Measurements from ENCODE around the gene COQ4.

The COQ4 gene

DNA sequence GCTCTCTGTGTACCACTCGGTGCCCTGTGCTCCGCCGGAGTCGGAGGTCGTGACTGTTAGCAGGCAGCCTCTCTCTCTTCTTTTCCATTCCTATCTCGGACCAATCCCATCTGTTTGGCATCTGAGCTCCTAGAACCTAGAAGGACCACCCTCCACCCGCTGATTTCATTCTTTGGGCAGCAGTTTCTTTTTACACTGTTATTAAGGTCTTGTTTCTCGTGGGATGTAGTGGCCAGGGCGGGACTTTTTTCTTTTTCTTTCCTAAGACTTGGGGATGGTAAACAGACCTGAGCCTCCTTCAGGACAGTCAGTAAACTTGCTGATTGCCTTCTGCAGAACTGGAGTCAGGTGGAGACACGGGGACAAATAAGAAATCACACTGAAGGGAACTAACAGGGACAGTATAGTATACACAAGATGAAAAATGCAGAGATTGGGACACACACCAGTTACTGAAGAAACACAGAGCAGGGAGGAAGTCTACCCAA lies 49.0 kb downstream of the COQ4 start:
- TF ChIP-seq, protein P1, sequence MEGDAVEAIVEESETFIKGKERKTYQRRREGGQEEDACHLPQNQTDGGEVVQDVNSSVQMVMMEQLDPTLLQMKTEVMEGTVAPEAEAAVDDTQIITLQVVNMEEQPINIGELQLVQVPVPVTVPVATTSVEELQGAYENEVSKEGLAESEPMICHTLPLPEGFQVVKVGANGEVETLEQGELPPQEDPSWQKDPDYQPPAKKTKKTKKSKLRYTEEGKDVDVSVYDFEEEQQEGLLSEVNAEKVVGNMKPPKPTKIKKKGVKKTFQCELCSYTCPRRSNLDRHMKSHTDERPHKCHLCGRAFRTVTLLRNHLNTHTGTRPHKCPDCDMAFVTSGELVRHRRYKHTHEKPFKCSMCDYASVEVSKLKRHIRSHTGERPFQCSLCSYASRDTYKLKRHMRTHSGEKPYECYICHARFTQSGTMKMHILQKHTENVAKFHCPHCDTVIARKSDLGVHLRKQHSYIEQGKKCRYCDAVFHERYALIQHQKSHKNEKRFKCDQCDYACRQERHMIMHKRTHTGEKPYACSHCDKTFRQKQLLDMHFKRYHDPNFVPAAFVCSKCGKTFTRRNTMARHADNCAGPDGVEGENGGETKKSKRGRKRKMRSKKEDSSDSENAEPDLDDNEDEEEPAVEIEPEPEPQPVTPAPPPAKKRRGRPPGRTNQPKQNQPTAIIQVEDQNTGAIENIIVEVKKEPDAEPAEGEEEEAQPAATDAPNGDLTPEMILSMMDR (IDR thresholded peaks at IDR 0.05; ENCODE audit: extremely low read depth, insufficient read depth, missing control alignments), result no peak
- DNase-seq (ENCODE audit: low spot score), result no peak
- in situ Hi-C loops (cut with MboI; ENCODE audit: low pct_unique_long_range_greater_than_20kb, low sequenced_read_pairs, unreplicated experiment), result no loop called here

DNA sequence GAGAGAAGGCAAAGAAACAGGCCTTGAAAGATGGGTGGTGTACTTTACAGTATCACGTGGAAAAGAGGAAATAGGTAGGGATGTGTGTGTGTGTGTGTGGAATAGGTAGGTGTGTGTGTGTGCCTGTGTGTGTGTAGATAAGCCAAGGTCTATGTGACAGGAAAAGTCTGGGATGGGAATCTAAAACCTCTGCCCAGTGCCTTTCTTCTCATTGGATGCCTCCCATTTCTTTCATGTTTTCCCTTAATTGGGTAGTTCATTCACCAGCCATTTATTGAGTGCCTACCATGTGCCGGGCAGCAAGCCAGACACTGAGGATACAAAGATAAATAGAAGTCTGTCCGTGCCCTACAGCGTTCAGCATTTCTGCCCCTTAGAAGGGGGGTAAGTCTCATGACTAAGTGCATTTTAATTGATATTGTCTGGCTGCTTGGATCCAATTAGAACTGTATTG lies 49.6 kb downstream of the COQ4 start:
- in situ Hi-C loops (cut with MboI; ENCODE audit: low pct_unique_long_range_greater_than_20kb, low sequenced_read_pairs, unreplicated experiment), result no loop called here
- no peak for DNase-seq (ENCODE audit: low spot score)
- TF ChIP-seq, protein P1 (IDR thresholded peaks at IDR 0.05; ENCODE audit: extremely low read depth, insufficient read depth, missing control alignments), result no peak

DNA sequence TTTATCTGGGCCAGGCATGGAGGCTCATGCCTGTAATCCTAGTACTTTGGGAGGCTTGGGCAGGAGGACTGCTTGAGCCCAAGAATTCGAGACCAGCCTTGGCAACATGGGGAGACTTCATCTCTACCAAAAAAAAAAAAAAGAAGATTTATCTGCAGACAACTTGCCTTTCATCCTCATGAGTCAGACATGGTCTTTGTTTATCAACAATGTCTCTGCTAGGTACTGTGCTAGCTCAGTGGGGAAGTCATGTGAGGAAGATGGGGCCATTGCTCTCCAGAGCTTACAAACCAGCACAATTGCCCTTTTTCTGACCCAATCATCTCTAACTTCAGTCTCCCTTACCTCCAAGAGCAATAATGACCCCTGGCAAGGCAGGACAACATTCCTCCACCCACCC lies 50.1 kb downstream of the COQ4 start:
- no peak for DNase-seq (ENCODE audit: low spot score)
- in situ Hi-C loops (cut with MboI; ENCODE audit: low pct_unique_long_range_greater_than_20kb, low sequenced_read_pairs, unreplicated experiment), result no loop called here

DNA sequence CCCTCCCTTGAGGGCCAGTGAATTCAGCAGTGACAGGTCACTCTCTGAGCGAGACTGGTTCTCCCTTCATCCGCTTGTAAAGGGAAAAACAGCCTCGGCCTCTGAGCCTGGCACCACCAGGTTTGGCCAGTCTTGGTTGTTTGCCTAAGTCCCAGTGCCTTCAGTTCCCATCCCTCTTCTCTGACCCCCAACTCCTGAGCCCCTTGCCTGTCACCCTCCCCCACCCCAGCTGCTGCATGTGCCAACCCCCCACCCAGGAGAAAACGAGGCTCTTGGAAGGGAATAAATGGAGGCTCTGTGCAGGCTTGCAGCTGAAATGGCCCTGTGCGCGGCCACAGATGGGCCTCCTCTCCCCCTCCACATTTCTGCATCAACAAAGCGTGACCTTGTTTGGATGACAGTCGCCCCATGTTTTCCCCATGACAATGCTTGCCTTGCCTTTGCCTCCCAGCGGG lies 51.6 kb downstream of the COQ4 start:
- DNase-seq (ENCODE audit: low spot score), result no peak
- in situ Hi-C loops (cut with MboI; ENCODE audit: low pct_unique_long_range_greater_than_20kb, low sequenced_read_pairs, unreplicated experiment), result no loop called here
- TF ChIP-seq, protein P1 (IDR thresholded peaks at IDR 0.05; ENCODE audit: extremely low read depth, insufficient read depth, missing control alignments), result no peak

More for the DNA sequence above, 50.1 kb downstream of the COQ4 start:
- TF ChIP-seq, protein P1 (IDR thresholded peaks at IDR 0.05; ENCODE audit: extremely low read depth, insufficient read depth, missing control alignments), result no peak

DNA sequence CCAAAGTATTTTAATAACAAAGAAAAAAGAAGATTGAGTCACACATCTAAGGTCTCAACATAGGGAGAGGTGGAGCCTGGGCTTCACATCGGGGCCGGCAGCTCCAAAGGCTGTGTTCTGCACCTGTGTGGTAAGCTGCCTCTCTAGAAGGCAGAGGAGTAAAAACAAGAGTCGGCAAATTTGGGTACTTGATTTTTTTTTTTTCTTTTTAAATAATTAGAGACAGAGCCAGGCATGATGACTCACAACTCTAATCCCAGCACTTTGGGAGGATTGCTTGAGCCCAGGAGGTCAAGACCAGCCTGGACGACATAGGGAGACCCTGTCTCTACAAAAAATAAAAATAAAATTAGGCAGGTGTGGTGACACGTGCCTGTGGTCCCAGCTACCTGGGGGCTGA lies 53.2 kb downstream of the COQ4 start:
- DNase-seq (ENCODE audit: low spot score), result no peak
- in situ Hi-C loops (cut with MboI; ENCODE audit: low pct_unique_long_range_greater_than_20kb, low sequenced_read_pairs, unreplicated experiment), result no loop called here
- TF ChIP-seq, protein P1 (IDR thresholded peaks at IDR 0.05; ENCODE audit: extremely low read depth, insufficient read depth, missing control alignments), result no peak

DNA sequence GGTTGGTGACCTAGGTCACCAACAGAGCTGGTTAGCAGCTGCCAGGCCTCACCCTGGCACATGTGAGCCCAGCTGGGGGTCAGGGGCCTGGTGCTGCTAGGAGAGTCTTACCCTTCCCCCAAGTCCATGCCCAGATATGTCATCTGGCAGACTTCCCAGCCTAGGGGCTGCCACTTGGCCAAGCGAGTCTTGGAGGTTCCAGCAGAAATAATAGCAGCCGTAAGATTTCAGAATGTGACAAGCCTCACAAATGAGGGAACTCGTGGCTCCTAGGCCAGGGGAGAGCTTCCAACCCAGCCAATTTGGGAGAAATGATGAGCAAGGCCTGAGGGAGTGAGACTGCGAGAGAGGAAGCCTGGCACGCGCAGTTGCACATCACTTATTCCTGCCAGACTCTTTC lies 59.6 kb downstream of the COQ4 start:
- in situ Hi-C loops (cut with MboI; ENCODE audit: low pct_unique_long_range_greater_than_20kb, low sequenced_read_pairs, unreplicated experiment), result no loop called here
- TF ChIP-seq, protein P1 (IDR thresholded peaks at IDR 0.05; ENCODE audit: extremely low read depth, insufficient read depth, missing control alignments), result no peak
- DNase-seq (ENCODE audit: low spot score), result no peak

Measured in GM13977 (cell line).